Prostate gland (tissue), 2 donors: ENCODE results near the gene NPR1. TPM values are rescaled to one million over a fixed set of nuclear protein-coding genes. Genes with fewer than 3 reads are reported as not detected.

Experiments
- DNase-seq: peaks from one replicate; pipeline ENCODE4 v3.0.0-alpha.2; 2019; ENCODE audit warnings: low spot score
- H3K27ac ChIP-seq, 2 donors: fragments of 200-600 bp; sonication (generic); 2 replicates each; pipeline ENCODE4 v1.5.1; 2017 to 2019
- H3K27me3 ChIP-seq: fragments of 200-600 bp; sonication (generic); replicated peaks from 2 replicates; pipeline ENCODE4 v1.5.1; 2019; ENCODE audit not compliant: insufficient read depth
- H3K36me3 ChIP-seq, 2 donors: fragments of 200-600 bp; sonication (generic); 1 replicate in 1 of 2; 2 replicates in 1 of 2; pipeline versions ENCODE4 v1.5.1 to v1.8.1; 2017 to 2019
- H3K4me1 ChIP-seq: fragments of 200-600 bp; sonication (generic); replicated peaks from 2 replicates; pipeline ENCODE4 v1.5.1; 2019
- H3K4me3 ChIP-seq, 2 donors: fragments of 200-600 bp; sonication (generic); 2 replicates each; pipeline ENCODE4 v1.5.1; 2017 to 2019
- H3K9me3 ChIP-seq: fragments of 200-600 bp; sonication (generic); 2 replicates; pipeline ENCODE4 v1.5.1; 2017
- CTCF ChIP-seq, 4 experiments: fragments of 200-600 bp in 2 of 4; fragments of 450-650 bp in 2 of 4; sonication (generic) in 2 of 4; IDR thresholded peaks; 1 replicate in 3 of 4; 2 replicates in 1 of 4; pipeline ENCODE4 v1.5.1; 2016 to 2019; ENCODE audit warnings: antibody characterized with exemption in 4 of 4, mild to moderate bottlenecking in 2 of 4, moderate library complexity in 2 of 4
- POLR2A ChIP-seq: fragments of 450-650 bp; IDR thresholded peaks from one replicate; pipeline ENCODE4 v1.6.1; 2016; ENCODE audit warnings: antibody characterized with exemption, mild to moderate bottlenecking
- POLR2AphosphoS5 ChIP-seq: sonication (generic); formaldehyde crosslinking; IDR thresholded peaks from one replicate; pipeline ENCODE4 v1.6.1; 2017; ENCODE audit warnings: antibody characterized with exemption
- WGBS: methylation state at CpG from one replicate; pipeline ENCODE4 v1.1.5; 2018; 5-methylcytosine and 5-hydroxymethylcytosine counted together
- intact Hi-C: fragments of 100-400 bp; cut with DNase I; formaldehyde crosslinking; loops from one replicate; pipeline ENCODE4 v1.14.2; 2022
- total RNA-seq, 2 donors: library from RNA; depleted of rRNA; stranded (reverse); fragments of >200 nt; gene quantifications; one replicate each; pipeline ENCODE4 v1.1.0, GENCODE V29; 2016

NPR1 gene
- total RNA-seq, 2 donors from 2014 or later: 2.9 to 6.0 TPM

- H3K4me1 ChIP-seq: peaks cover 4% of the 10 kb centered on the region
- H3K36me3 ChIP-seq: peaks cover 4% of the 10 kb centered on the region in 2 donors
- H3K9me3 ChIP-seq: no peaks in the 10 kb centered on the region
- no peaks in the 10 kb centered on the region for H3K27me3 ChIP-seq
- H3K4me3 ChIP-seq: no peak overlapping the region
- TF ChIP-seq POLR2A: no peak
- no peak for TF ChIP-seq CTCF (IDR thresholded peaks at IDR 0.05)
- no peak for TF ChIP-seq POLR2AphosphoS5
- H3K27ac ChIP-seq: no peak overlapping the region
- intact Hi-C loops: no loop called here
- no peak for DNase-seq
- WGBS: 83% methylated on average over 10 of the region's 10 CpGs
These were observed 30.4 kb upstream of the NPR1 start for GRCh38 chr1:153648000-153648643.

- TF ChIP-seq CTCF (IDR thresholded peaks at IDR 0.05) (no peak), POLR2AphosphoS5 (no peak), POLR2A (no peak)
- no peaks in the 10 kb centered on the region for H3K9me3 ChIP-seq
- no peaks in the 10 kb centered on the region for H3K27me3 ChIP-seq
- intact Hi-C loops: no loop called here
- H3K27ac ChIP-seq: peak overlapping the region; percentile 49 to 69
- WGBS: 43% methylated on average over 3 of the region's 3 CpGs
- H3K4me3 ChIP-seq: no peak overlapping the region
- H3K36me3 ChIP-seq: peaks cover 0 to 4% of the 10 kb centered on the region in 2 donors
- H3K4me1 ChIP-seq: peaks cover 4% of the 10 kb centered on the region
- no peak for DNase-seq
These were observed 29.2 kb upstream of the NPR1 start for GRCh38 chr1:153649137-153649862.

GRCh38 chr1:153649863-153650235 is 28.6 kb upstream of the NPR1 start:
- no peak overlapping the region for H3K4me3 ChIP-seq
- TF ChIP-seq POLR2A: no peak
- TF ChIP-seq POLR2AphosphoS5: peak; percentile 95
- peak in 1 of 4 experiments; percentile 4 for TF ChIP-seq CTCF (IDR thresholded peaks at IDR 0.05)
- 64% methylated on average over 2 of the region's 2 CpGs for WGBS
- no peaks in the 10 kb centered on the region for H3K9me3 ChIP-seq
- peaks cover 0 to 4% of the 10 kb centered on the region in 2 donors for H3K36me3 ChIP-seq
- peak; percentile 89 for DNase-seq
- peaks cover 4% of the 10 kb centered on the region for H3K4me1 ChIP-seq
- no peaks in the 10 kb centered on the region for H3K27me3 ChIP-seq
- peak overlapping the region; percentile 49 to 69 for H3K27ac ChIP-seq
- intact Hi-C loops: no loop called here

GRCh38 chr1:153651771-153652170 is 26.7 kb upstream of the NPR1 start:
- no peak for TF ChIP-seq CTCF (IDR thresholded peaks at IDR 0.05)
- TF ChIP-seq POLR2AphosphoS5: no peak
- TF ChIP-seq POLR2A: no peak
- intact Hi-C loops: no loop called here
- no peak overlapping the region for H3K27ac ChIP-seq
- H3K9me3 ChIP-seq: no peaks in the 10 kb centered on the region
- no peak overlapping the region for H3K4me3 ChIP-seq
- no peak for DNase-seq
- no peaks in the 10 kb centered on the region for H3K27me3 ChIP-seq
- no peaks in the 10 kb centered on the region for H3K36me3 ChIP-seq
- 30% methylated on average over 1 of the region's 1 CpG for WGBS
- peaks cover 4% of the 10 kb centered on the region for H3K4me1 ChIP-seq
